Type B pancreatic cell (in vitro differentiated cells): Measurements from ENCODE around the gene ALDH7A1. TPM values are rescaled to one million over a fixed set of nuclear protein-coding genes. Genes with fewer than 3 reads are reported as not detected.

ENCODE experiments used
- DNase-seq: peaks from one replicate; pipeline ENCODE4 v3.0.0; 2021; ENCODE audit warnings: mixed read lengths; ENCODE audit not compliant: unreplicated experiment; ENCODE audit errors: extremely low spot score
- H3K27ac Mint-ChIP-seq: 2 replicates; pipeline ENCODE4 v1.8.0; 2021; ENCODE audit warnings: mild to moderate bottlenecking, mixed read lengths
- H3K27me3 Mint-ChIP-seq: 2 replicates; pipeline ENCODE4 v1.8.0; 2021; ENCODE audit warnings: mixed read lengths
- H3K36me3 Mint-ChIP-seq: 2 replicates; pipeline ENCODE4 v1.8.0; 2021; ENCODE audit warnings: mixed read lengths
- H3K4me1 Mint-ChIP-seq: one replicate; pipeline ENCODE4 v1.8.0; 2021; ENCODE audit warnings: mixed read lengths; ENCODE audit not compliant: unreplicated experiment
- H3K4me3 Mint-ChIP-seq: 2 replicates; pipeline ENCODE4 v1.8.0; 2021; ENCODE audit warnings: mild to moderate bottlenecking, mixed read lengths
- H3K9me3 Mint-ChIP-seq: 2 replicates; pipeline ENCODE4 v1.8.0; 2021; ENCODE audit warnings: mixed read lengths
- CTCF ChIP-seq: fragments of 200-600 bp; sonication (generic); conservative IDR thresholded peaks from 2 replicates; pipeline ENCODE4 v1.5.0; 2021; ENCODE audit warnings: antibody characterized with exemption, mild to moderate bottlenecking
- total RNA-seq: library from RNA; stranded (reverse); gene quantifications from 2 replicates; pipeline ENCODE4 v1.2.1, GENCODE V29; 2021; ENCODE audit warnings: low replicate concordance

The ALDH7A1 gene
- total RNA-seq, 1 donor from 2014 or later: 119 TPM

GRCh38 chr5:126595486-126596083 lies 566 bp upstream of the ALDH7A1 start:
- no peak for TF ChIP-seq CTCF
- H3K27ac Mint-ChIP-seq: peak overlapping the region; percentile 89
- H3K4me3 Mint-ChIP-seq: peak overlapping the region; percentile 92
- H3K27me3 Mint-ChIP-seq: no peaks in the 10 kb centered on the region
- peak; percentile 56 for DNase-seq
- H3K36me3 Mint-ChIP-seq: peaks cover 4% of the 10 kb centered on the region
- H3K4me1 Mint-ChIP-seq: peaks cover 22% of the 10 kb centered on the region
- peaks cover 10% of the 10 kb centered on the region for H3K9me3 Mint-ChIP-seq

- TF ChIP-seq CTCF: no peak
- Mint-ChIP-seq H3K4me1 (peaks cover 19% of the 10 kb centered on the region), H3K27ac (no peak overlapping the region), H3K27me3 (no peaks in the 10 kb centered on the region), H3K9me3 (peaks cover 4% of the 10 kb centered on the region), H3K36me3 (peaks cover 9% of the 10 kb centered on the region), H3K4me3 (no peak overlapping the region)
- no peak for DNase-seq
Measured at GRCh38 chr5:126591549-126591948, 3.5 kb downstream of the ALDH7A1 start.

- Mint-ChIP-seq H3K36me3 (peaks cover 13% of the 10 kb centered on the region), H3K27me3 (no peaks in the 10 kb centered on the region), H3K9me3 (no peaks in the 10 kb centered on the region), H3K4me1 (peaks cover 15% of the 10 kb centered on the region), H3K4me3 (no peak overlapping the region), H3K27ac (no peak overlapping the region)
- peak; percentile 20 for DNase-seq
- TF ChIP-seq CTCF: no peak
Measured at GRCh38 chr5:126589536-126590297, 5.3 kb downstream of the ALDH7A1 start.

- peaks cover 14% of the 10 kb centered on the region for H3K36me3 Mint-ChIP-seq
- DNase-seq: peak; percentile 15
- no peak for TF ChIP-seq CTCF
- H3K27ac Mint-ChIP-seq: no peak overlapping the region
- no peak overlapping the region for H3K4me3 Mint-ChIP-seq
- H3K9me3 Mint-ChIP-seq: no peaks in the 10 kb centered on the region
- H3K4me1 Mint-ChIP-seq: peaks cover 5% of the 10 kb centered on the region
- no peaks in the 10 kb centered on the region for H3K27me3 Mint-ChIP-seq
Measured at GRCh38 chr5:126587551-126588390, 7.2 kb downstream of the ALDH7A1 start.

- no peaks in the 10 kb centered on the region for H3K27me3 Mint-ChIP-seq
- no peak for DNase-seq
- no peak overlapping the region for H3K27ac Mint-ChIP-seq
- no peak for TF ChIP-seq CTCF
- peaks cover 30% of the 10 kb centered on the region for H3K36me3 Mint-ChIP-seq
- no peaks in the 10 kb centered on the region for H3K9me3 Mint-ChIP-seq
- no peak overlapping the region for H3K4me3 Mint-ChIP-seq
- no peaks in the 10 kb centered on the region for H3K4me1 Mint-ChIP-seq
Measured at GRCh38 chr5:126583761-126584160, 11.3 kb downstream of the ALDH7A1 start.
